ENCODE results near the gene EPHB3.
"Not testable (repeated sequence)": the region's sequence is repeated elsewhere in the genome, so short reads cannot be mapped to it uniquely, and the experiment has no call there.

The EPHB3 gene

DNA sequence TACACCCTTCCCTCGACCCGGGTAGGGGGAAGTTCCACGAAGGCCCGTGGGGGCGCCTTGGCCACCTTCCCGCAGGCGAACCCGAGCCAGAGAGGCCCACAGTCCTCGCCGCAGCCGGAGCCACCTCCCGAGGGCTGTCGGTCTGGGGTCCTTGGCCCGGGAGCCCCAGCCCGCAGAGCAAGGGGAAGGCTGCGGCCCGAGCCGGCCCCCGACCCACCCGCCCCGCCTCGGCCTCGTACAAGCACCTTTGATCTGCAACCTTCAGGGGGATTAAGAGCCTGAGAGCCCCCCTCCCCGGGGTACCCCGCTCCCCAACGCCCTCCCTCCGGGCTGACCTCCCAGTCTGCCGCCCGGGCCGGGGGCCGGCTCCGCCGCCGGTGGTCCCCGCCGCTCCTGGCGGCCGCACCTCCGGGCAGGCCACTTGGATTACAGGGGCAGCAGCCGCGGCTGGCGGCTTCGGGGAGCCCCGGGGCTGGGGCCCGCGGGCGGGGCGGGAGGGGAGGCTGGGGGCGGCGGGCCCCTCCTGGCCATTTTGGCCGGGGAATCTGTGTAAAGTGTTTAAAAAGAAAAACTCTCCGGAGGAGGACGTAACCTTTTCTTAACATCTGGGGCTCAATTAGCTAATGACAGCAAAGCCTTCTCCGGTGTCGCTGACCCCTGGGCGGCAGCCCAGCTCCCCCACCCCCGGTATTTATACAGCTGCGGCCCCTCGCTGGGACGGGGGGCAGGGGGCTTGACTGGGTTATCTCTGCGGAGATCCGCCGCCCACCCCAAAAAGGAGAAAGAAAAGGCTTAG lies 40.2 kb downstream of the EPHB3 start:
- no peak for DNase-seq

DNA sequence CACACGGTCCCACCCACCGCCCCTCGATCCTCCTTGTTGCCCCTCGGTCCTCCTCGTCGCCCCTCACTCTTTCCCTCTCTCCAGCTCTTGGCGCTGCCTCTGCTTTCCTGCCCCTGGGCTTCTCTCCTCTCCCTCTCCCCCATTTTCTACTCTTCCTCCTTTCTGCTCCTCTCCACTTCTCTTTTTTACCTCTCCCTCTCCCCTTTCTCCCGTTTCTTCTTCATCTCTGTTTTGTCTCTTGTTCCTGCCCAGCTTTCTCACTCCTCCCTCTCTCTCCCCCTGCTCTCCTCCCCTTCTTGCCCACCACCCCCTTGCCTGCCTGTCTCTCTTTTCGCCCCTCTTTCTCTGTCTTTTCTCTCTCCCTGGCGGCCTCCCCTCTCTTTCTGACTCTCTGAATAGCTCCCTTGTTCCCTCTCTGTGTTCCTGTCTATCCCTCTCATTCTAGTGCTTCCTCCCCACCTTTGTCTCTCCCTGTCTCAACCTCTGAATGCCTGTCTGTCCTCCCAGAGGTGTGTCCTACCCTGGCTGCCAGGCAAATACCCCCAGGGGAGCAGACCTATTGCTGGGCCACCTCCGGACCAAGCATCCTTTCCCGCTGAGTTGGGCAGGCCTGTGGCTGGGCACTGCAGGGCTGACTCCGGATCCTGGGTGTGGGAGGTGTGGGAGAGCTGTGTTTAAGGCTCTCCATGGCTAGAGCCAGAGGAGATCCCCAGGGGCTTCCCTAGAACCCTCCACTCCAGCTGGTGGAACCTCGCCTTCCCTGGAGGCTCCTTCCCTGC lies 41.0 kb downstream of the EPHB3 start:
- no peak for DNase-seq

DNA sequence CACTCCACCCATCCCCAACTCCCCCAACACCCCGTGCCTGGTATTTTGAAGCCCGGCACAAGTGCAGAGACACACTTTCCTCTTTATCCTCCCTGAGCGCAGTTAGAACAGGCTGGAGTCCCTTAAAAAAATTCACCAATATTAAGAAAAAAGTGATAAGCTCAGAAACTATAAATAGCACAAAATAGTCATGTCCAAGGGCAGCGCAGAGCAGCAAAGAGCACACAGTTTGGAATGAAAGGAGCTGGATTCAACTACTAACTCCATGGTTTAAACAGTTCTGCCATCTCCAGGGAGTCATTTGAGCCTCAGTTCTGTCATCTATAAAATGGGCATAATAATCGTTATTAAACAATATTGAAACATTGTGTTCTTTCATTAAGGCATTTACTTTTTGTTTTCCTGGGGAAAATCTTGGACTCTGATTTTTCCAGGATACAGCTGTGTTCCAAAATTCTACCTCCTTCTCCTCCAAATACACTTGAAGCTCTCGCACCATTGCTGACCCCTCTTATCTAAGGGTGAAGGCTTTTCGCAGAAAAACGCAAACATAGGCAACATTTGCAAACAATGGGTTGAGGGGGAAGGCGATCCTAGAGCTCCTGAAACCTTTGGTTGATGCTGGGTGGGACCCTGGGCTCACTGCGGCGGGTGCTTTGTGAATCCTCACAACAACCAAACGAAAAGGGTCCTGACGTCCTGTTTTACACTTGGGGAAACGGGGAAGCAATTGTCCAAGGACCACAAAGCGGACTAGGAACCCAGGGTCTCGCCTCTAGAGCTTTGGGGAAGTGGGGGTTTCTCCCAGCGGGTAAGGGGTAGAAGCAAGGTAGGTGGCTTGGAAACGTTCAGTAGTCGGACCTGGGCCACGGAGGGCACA lies 41.8 kb downstream of the EPHB3 start:
- no peak for DNase-seq

DNA sequence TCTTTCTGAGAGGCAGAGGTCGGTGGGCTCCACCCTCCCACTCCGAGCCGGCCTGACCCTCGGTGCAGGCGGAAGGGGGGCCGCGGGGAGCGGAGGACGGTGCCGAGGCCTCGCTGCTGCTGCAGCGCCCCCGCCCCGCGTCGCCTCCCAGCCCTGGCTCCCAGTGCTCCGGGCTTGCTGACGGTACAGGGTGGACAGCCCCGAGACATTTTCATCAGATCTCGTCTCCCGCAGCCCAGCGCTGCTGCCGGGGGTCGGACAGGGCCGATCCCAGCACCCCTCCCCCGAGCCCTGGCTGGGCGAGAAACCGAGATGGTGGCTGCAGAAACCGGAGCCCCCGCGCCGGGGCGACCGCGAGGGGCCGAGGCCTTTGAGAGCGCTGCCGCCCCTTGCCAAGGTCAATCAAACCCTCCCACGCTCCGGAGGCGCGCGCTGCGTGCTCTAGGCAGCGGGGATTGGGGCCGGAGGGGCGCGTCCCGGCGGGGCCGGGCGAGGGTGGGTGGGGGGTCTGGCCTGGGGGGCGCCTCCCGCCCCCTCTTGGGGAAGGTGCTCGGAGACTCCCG lies 42.5 kb downstream of the EPHB3 start:
- DNase-seq, result no peak

DNA sequence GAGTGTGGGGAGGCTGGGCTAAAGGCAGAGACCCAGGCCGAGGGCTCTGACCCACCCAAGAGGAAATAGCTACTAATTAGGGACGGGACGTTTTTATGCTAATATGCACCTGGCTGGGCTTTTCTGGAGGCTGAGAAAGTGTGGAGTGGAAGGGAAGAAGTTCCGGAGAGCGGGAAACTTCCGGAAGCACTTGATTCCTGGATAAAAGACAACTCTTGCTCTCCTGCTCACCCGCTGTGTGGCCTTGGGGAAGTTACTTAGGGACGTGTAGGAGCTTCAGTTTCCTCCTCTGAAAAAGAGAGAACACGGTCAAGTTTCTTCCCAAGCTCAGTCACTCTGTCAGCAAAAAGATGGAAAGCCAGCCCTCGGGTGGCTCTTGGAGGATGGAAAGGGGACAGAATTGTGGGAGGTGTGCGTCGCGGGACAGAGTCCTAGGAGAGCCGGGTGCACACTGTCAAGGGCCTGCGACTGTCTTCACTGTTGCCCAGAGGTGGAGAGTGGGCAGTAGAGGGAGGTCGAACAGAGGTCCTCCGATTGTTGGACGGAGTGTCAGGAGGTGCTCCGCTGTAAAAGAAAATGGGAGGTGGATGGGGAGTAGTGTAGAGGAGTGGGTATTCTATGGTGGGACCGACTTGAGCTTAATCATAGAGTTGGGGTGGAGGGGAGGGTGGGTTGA lies 43.2 kb downstream of the EPHB3 start:
- DNase-seq, result no peak

DNA sequence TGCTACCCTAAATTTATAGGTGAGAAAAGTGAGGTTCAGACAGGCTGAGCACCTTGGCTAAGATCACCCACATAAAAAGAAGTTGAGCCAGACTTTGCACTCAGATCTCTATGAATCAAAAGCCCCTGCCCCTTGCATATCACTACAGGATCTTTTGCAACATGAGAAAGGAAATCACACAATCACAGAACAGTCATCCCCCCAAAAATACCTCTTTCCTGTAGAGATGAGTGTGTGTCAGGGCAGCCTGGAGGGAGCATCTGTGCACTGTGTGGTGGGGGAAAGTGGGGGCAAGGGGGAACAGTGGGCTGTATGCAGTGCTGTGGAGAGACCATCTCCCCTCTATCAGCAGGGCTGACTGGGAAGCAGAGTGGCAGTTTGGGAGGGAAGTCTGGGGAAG lies 46.6 kb downstream of the EPHB3 start:
- DNase-seq, result no peak

DNA sequence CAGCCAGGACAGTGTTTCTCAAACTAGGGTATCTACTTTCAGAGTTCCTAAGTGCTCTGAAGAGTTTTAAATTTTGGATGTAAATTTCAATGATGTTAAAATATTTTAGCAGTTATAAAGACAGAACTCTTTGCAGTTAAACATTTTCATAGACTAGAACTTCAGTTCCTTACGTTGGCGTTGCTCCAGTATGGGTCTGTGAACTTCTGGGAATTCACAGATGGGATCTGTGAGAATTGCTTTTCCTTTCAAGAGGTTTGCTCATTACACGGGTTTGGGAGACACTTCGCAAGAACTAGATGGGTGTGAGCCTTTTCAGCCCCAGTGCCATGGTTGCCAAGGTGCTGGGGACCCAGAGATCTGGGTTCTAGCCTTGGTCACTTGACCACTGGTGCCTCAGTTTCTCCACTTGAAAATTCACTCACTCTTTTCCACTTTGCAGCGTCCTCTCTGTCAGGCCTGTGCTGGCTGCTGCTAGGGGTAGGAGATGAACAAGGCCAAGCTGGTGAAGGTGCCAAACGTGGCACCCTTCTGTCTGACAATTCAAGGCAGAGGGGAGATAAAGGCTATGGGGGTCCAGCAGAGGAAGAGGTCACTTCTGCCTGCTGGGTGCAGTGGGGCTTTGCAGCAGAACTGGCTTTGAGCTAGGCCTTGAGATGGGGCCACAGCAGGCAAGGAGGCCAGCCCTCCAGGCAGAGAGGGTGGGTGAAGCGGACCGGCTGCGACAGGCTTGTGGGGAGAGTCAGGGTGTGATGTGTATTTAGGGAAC lies 48.1 kb downstream of the EPHB3 start:
- DNase-seq, result no peak

DNA sequence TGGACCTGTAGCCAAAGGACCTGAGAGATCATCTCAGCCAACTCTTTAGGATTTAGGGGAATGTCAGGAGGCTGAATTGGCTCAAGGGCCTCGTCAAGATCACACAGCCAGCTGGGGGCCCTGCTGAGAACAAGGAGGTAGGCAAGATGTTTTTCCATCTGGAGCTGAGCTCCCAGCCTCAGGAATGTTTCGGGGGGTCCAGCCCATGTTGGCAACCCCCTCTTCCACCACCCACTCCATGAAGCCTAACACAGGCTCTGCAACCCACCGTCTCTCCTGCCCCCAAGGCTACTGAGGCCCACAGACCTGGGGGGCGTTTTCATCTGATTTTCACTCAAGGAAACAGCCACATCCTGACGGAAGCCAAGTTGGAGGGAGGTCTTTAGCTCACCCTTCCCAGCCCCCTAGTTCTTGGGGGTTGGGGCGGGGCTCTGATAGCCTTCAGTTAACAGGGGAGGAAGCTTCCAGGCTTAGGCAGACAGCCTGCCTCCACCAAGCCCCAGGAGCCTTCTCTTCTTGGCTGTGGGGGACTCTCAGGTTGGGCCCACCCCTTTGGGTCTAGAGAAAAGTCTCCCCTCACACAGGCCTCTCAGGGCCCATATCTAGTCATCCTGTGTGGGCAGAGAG lies 48.8 kb downstream of the EPHB3 start:
- DNase-seq, result no peak

DNA sequence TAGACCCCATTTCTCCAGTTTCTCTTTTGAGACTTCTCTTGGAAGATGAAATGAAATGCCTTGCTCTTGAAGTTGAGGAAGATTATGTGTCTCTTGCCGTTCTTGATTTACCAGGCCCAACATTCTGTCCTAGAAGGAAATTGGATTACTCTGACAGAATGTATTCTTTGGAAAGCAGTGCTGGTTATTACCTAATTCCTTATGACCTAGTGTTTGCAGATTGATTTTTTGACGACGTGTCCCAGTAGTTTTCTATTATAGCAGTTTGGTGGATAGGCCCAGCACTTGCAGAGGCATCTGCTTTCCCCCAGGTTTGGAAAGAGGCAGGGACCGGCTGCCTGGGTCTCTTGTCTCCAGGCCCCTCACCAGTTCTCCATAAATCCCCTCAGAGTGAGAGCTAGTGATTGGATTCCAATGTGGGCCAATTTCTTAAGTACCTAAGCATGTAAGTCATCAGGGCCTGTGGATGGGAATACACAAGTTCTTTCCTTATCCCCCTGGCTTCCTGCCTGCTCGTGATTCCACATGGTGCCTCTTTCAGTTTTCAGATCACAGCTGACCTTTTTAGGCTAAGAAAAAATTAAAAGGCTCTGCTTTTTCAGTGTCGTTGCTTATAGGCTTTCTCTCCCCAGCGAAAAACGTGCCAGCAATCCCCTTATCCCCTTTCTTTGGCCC lies 50.2 kb downstream of the EPHB3 start:
- DNase-seq, result no peak

DNA sequence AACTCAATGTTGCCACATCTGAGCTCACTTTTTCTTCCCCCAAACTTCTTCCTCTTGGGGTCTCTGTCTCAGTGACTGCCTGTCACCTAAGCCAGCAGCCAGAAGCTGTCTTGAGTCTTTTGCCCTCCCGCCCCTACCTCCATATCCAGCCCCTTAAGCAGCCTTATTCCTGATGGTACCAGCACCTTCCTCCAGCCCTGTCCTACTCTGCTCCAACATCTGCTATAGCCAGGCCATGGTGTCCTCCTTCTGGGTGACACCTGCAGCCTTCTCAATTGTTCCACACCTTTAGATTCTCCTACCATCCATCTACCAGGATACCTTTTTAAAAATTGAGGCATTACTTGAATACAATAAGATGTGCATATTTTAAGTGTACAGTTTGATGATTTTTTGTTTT lies 53.8 kb downstream of the EPHB3 start:
- DNase-seq, result no peak

DNA sequence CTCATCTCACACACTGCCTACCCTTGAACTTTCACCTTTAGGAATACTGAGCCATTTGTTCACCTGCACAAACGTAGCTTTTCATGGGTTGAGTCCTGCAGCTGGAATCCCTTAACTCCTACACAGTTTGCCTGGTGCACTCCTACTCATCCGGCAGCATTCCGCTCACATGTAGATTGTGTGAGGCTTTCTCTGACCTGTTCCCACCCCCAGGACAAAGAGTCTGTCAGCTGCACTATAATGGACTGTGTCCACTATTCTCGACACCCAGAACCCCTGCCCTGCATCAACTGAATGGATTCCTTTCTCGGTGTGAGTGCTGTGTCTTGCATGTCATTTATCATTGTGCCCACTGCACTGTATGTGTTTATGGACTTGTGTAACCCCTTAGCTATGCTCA lies 54.9 kb downstream of the EPHB3 start:
- no peak for DNase-seq

DNA sequence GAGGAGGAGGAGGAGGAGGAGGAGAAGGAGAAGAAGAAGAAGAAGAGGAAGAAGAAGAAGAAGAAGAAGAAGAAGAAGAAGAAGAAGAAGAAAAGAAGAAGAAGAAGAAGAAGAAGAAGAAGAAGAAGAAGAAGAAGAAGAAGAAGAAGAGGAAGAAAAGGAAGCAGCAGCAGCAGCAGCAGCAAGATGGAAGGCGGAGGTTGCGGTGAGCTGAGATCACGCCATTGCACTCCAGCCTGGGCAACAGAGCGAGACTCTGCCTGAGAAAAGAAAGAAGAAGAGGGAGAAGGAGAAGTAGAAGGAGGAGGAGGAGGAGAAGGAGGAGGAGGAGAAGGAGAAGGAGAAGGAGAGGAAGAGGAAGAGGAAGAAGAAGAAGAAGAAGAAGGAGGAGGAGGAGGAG lies 55.7 kb downstream of the EPHB3 start:
- DNase-seq, result not testable (repeated sequence)

DNA sequence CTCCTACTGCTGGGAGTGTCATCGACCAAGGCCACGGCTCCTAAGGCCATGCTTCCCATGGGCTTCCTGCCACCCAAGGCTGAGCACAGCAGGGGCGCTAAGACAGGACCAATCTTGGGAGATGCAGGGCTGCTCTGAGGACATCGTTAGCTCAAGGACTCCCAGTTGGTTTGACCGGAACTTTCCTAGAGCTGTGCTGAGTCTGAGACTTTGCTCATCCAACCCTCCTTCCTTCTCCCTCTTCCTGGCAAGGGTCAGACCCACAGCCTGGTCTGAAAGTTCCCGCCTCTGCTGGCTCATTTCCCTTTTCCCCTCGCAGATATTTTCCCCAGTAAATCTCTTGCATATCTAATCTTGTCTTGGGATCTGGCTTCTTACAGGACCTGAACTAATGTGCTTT lies 57.2 kb downstream of the EPHB3 start:
- no peak for DNase-seq

DNA sequence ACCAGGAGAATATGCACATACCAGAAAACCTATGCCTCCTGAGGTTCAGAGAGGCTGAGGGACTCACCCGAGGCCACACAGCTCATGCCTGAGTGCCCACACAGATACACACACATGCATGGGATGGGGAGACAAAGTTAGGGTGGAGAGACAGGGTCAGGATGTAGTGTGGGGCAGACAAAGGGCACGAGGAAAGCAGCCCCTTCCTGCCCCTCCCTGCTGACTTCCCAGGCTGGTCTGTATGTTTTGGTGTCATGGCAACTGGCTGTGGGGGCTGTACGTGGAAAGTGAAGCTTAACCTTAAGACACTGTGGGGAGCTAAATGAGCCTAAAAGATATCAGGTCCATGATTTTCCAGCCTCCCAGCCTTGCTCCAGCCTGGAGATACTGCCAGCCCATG lies 57.8 kb downstream of the EPHB3 start:
- no peak for DNase-seq

DNA sequence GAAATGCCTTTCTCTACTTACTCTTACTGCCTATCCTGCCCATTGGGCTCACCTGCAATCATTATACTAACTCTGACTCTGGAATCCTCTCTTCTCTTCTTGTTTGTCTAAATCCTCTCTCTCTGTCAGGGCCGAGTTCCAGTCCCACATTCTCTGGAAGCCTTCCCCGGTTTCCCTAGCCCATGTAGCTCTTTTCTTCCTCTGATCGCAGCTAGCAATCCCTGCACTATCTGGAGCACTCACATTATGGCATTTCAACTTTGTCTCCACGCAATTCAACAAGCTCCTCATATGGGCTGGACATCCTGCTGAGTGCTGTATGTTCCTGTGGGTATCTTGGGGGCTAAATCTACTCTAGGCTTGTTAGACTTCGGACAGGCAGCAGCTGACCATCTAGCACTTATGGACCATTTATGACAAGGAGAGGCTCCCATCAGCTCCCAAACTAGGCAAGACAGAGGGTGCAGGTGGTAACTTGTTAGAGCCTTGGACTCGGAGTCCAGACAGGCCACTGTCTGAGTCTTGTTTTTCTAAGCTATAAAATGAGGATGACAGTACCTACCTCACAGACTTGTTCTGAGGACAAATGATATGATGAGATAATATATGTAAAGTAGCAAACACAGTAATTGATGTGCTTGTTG lies 58.3 kb downstream of the EPHB3 start:
- DNase-seq, result no peak

DNA sequence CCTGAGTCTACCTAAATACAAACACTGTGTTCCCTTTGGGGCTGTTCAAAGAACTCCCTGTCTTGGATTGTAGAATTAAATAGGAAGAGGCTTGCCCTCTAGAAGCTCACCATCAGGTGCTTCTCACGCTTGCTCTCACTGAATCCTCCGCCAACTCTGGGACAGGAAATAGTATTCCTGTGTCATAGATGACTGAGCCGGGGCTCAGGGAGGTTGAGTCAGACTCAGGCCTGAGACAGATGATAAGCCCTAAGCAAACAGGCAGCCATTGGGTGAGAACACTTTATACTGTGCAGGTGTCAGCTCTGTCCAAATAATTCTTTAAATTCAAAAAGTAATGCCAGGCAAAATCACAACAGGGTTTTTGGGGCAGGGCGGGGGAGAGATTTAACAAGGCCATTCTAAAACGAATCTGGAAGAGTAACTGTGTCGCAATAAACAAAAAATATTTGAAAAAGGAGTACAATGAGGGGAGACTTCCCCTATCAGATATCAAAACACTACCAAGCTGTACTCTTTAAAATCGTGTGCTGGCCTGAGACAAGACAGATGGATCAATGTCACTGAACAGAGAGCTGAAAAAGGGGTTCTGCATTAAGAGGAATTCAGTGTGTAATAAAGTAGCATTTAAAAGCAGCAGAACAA lies 59.0 kb downstream of the EPHB3 start:
- no peak for DNase-seq

DNA sequence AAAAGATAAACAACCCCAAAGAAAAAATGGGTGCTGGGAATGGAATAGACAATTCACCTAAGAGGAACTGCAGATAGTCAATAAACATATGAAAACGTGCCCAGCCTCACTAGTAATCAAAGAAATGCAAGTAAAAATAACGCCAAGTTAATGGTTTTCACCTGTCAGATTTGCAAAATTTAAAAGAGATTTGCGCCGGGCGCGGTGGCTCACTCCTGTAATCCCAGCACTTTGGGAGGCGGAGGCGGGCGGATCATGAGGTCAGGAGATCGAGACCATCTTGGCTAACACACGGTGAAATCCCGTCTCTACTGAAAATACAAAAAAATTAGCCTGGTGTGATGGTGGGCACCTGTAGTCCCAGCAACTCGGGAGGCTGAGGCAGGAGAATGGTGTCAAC lies 60.6 kb downstream of the EPHB3 start:
- DNase-seq, result not testable (repeated sequence)

DNA sequence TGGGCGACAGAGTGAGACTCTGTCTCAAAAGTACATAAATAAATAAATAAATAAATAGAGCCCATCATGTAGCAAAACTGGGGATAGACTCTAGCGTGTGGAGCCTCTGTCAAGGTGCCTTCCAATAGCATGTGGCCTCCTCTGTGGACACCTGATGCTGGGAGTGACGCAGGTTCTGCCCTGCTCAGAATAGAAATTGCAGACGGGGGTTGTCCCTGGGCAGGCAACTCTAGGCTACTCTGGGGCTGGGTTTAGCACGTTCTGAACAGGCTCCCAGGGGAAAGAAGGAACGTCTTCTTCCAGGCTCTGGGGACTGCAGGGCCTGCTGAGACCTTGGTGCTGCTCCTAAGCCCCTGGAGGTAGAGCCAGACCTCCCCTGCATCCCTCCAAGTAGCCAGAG lies 65.3 kb downstream of the EPHB3 start:
- DNase-seq, result no peak

DNA sequence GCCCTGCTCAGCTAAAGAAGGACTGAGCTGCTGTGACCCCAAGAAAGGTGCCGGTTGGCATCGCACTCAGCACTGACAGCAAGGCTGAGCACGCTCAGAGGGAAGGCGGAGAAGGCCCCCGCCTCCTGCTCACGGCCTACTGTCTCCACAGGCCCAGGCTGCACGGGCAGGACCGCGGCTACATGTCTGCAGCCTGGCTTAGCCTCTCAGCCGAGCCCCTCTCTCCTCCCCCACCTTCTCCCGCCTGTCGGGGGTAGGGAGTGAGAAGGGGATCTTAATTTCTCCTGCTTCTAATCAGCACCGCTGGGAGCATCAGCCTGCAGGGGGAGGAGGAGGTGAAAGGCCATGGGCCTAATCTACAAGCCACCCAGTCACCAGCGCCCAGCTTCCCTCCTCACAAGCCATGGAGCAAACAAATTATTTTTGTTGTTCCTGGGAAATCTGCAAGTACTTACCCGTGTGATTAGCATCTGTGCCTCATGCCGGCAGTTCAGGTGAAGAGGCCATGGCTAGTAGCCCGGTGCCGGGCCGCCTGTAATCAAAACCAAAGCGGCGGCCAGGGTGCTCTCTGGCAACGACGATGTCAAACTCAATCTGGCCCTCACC lies 68.1 kb downstream of the EPHB3 start:
- DNase-seq, result no peak
